ENCODE results near the gene CYBC1.

DNA sequence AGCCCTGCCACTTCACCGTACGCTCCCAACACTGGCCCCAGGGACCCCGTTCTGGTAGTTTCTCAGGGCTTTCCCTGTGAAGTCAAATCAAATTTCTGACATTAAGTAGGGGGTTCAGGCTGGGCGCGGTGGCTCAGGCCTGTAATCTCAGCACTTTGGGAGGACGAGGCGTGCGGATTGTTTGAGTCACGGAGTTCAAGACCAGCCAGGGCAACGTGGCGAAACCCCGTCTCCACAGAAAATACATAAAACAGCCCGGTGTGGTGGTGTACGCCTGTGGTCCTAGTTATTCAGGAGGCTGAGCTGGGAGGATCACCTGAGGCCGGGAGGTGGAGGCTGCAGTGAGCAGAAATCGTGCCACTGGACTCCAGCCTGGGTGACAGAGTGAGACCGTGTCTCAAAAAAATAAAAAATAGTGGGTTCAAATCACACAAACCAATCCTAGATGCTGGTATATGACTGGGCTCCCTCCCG is 632 bp downstream of the CYBC1 start:
- TF ChIP-seq GATA2 (IDR thresholded peaks at IDR 0.05; ENCODE audit: low read depth, low read length), result no peak
- no peak for TF ChIP-seq GATA3 (IDR thresholded peaks at IDR 0.05; ENCODE audit: low read depth, low read length)
